HCT116 (cell line): ENCODE results near the gene AR. TPM values are rescaled to one million over a fixed set of nuclear protein-coding genes. Genes with fewer than 3 reads are reported as not detected.

Experiments used
- ATAC-seq: fragments of 200-7000 bp; cut with Tn5 transposase; 2 replicates; pipeline ENCODE4 v1.9.1; 2020; ENCODE audit warnings: mild to moderate bottlenecking, moderate library complexity
- BruUV-seq: library from RNA; stranded (reverse); fragments of 400-500 nt; replicated peaks from 2 replicates; lab custom pipeline; 2021; lab: Mats Ljungman, UMichigan
- CTCF ChIA-PET: fragments of 300-600 bp; sonication (Branson Sonifier 250); formaldehyde crosslinking; loops from one replicate; lab custom pipeline; 2021; ENCODE audit warnings: antibody characterized with exemption; lab: Charles Lee
- POLR2A ChIA-PET: fragments of 300-600, 350-600 bp; sonication (Branson Sonifier 250); formaldehyde crosslinking; loops from one replicate; lab custom pipeline; 2021; ENCODE audit warnings: antibody characterized with exemption; lab: Charles Lee
- RAD21 ChIA-PET, 2 experiments: fragments of 300-600 bp; sonication (Branson Sonifier 250); formaldehyde crosslinking; loops; one replicate each; lab custom pipeline; 2023; ENCODE audit warnings: low total read pairs in 2 of 2; ENCODE audit not compliant: uncharacterized antibody in 2 of 2, unreplicated experiment in 2 of 2, low non-redundant PET in 1 of 2; lab: Charles Lee
- DNase-seq: peaks from one replicate; pipeline ENCODE4 v3.0.0-alpha.2; 2010; ENCODE audit warnings: low read depth, low spot score
- H2AFZ ChIP-seq: fragments of 200-600 bp; shearing (Covaris generic), sonication (generic); 2 replicates; pipeline ENCODE4 v1.6.1; 2017; ENCODE audit warnings: low read depth, mixed run types, mixed read lengths, antibody characterized with exemption, low read length; ENCODE audit not compliant: poor library complexity, severe bottlenecking
- H3K27ac ChIP-seq: 2 replicates; pipeline ENCODE4 v1.5.1; 2012; ENCODE audit warnings: low read depth, low read length
- H3K27me3 ChIP-seq: fragments of 200-600 bp; sonication (generic); 2 replicates; pipeline ENCODE4 v1.6.1; 2016; ENCODE audit warnings: mixed run types, low read length, mixed read lengths; ENCODE audit not compliant: insufficient read depth
- H3K36me3 ChIP-seq, 2 experiments: fragments of 200-500 bp in 1 of 2; fragments of 200-600 bp in 1 of 2; sonication (Bioruptor generic) in 1 of 2; sonication (generic) in 1 of 2; 2 replicates each; pipeline versions ENCODE4 v1.5.1 to v1.6.1; 2014 to 2016; ENCODE audit warnings: low read length in 2 of 2, inconsistent platforms in 1 of 2, mixed read lengths in 1 of 2, mixed run types in 1 of 2; ENCODE audit not compliant: insufficient read depth in 2 of 2, control insufficient read depth in 1 of 2
- H3K4me1 ChIP-seq, 2 experiments: fragments of 200-600 bp in 1 of 2; sonication (generic) in 1 of 2; 2 replicates each; pipeline versions ENCODE4 v1.5.1 to v1.6.1; 2012 to 2017; ENCODE audit warnings: low read length in 2 of 2, inconsistent platforms in 1 of 2, mild to moderate bottlenecking in 1 of 2, mixed read lengths in 1 of 2, mixed run types in 1 of 2, moderate library complexity in 1 of 2; ENCODE audit not compliant: insufficient read depth in 2 of 2, control insufficient read depth in 1 of 2
- H3K4me2 ChIP-seq: fragments of 200-600 bp; sonication (generic); 2 replicates; pipeline ENCODE4 v1.6.1; 2017; ENCODE audit warnings: mixed run types, low read length, mixed read lengths
- H3K4me3 ChIP-seq, 2 experiments: fragments of 200-600 bp in 1 of 2; sonication (generic) in 1 of 2; replicated peaks in 1 of 2; 2 replicates each; pipeline ENCODE4 v1.5.1; 2011 to 2016; ENCODE audit warnings: low read length in 2 of 2, control low read depth in 1 of 2, low read depth in 1 of 2, mild to moderate bottlenecking in 1 of 2, mixed read lengths in 1 of 2, mixed run types in 1 of 2
- H3K79me2 ChIP-seq: fragments of 200-600 bp; sonication (generic); 2 replicates; pipeline ENCODE4 v1.6.1; 2017; ENCODE audit warnings: mild to moderate bottlenecking, mixed run types, low read length, moderate library complexity, mixed read lengths; ENCODE audit not compliant: insufficient read depth
- H3K9ac ChIP-seq: fragments of 200-600 bp; sonication (generic); 2 replicates; pipeline ENCODE4 v1.6.1; 2016; ENCODE audit warnings: low read length, mixed read lengths
- H3K9me2 ChIP-seq: fragments of 200-600 bp; sonication (generic), shearing (Covaris generic); 2 replicates; pipeline ENCODE4 v1.6.1; 2017; ENCODE audit warnings: mixed run types, mild to moderate bottlenecking, moderate library complexity; ENCODE audit not compliant: insufficient read depth
- H3K9me3 ChIP-seq, 2 experiments: fragments of 200-500 bp in 1 of 2; fragments of 200-600 bp in 1 of 2; sonication (Bioruptor generic) in 1 of 2; sonication (generic) in 1 of 2; 2 replicates each; pipeline ENCODE4 v1.6.1; 2014 to 2017; ENCODE audit warnings: low read length in 2 of 2, mixed read lengths in 2 of 2, inconsistent platforms in 1 of 2, low read depth in 1 of 2, mild to moderate bottlenecking in 1 of 2, mixed run types in 1 of 2, moderate library complexity in 1 of 2; ENCODE audit not compliant: control insufficient read depth in 1 of 2, insufficient read depth in 1 of 2
- H4K20me1 ChIP-seq: fragments of 200-600 bp; sonication (generic), shearing (Covaris generic); 2 replicates; pipeline ENCODE4 v1.6.1; 2017; ENCODE audit warnings: mixed run types, mild to moderate bottlenecking, moderate library complexity; ENCODE audit not compliant: insufficient read depth
- CBX3 ChIP-seq: IDR thresholded peaks from 2 replicates; pipeline ENCODE4 v1.6.1; 2012; ENCODE audit warnings: low read depth
- CEBPB ChIP-seq: IDR thresholded peaks from 2 replicates; pipeline ENCODE4 v1.6.1; 2012; ENCODE audit warnings: low read depth
- JUND ChIP-seq: IDR thresholded peaks from 2 replicates; pipeline ENCODE4 v1.6.1; 2012
- POLR2A ChIP-seq: IDR thresholded peaks from 2 replicates; pipeline ENCODE4 v1.7.0; 2011; ENCODE audit warnings: borderline replicate concordance; ENCODE audit not compliant: insufficient read depth, insufficient read length; ENCODE audit errors: extremely low read depth
- POLR2AphosphoS5 ChIP-seq: IDR thresholded peaks from 2 replicates; pipeline ENCODE4 v1.6.1; 2011; ENCODE audit warnings: mild to moderate bottlenecking, low read depth, low read length, moderate library complexity
- RAD21 ChIP-seq: IDR thresholded peaks from 2 replicates; pipeline ENCODE4 v1.6.1; 2012; ENCODE audit warnings: low read depth, mild to moderate bottlenecking
- SIN3A ChIP-seq: IDR thresholded peaks from 2 replicates; pipeline ENCODE4 v1.6.1; 2012; ENCODE audit warnings: low read depth
- SP1 ChIP-seq: IDR thresholded peaks from 2 replicates; pipeline ENCODE4 v1.6.1; 2012; ENCODE audit warnings: low read depth
- TCF7L2 ChIP-seq: IDR thresholded peaks from 2 replicates; pipeline ENCODE4 v1.7.0; 2011; ENCODE audit warnings: borderline replicate concordance, inconsistent platforms; ENCODE audit not compliant: insufficient read depth, insufficient read length; ENCODE audit errors: extremely low read depth
- YY1 ChIP-seq: IDR thresholded peaks from 2 replicates; pipeline ENCODE4 v1.6.1; 2011; ENCODE audit warnings: low read length, low read depth, moderate library complexity, mild to moderate bottlenecking; ENCODE audit not compliant: insufficient replicate concordance; ENCODE audit errors: extremely low read depth
- ZFX ChIP-seq: fragments of 450-650 bp; IDR thresholded peaks from 2 replicates; pipeline ENCODE4 v1.6.1; 2017
- ZNF274 ChIP-seq: fragments of 200-500 bp; sonication (Bioruptor generic); IDR thresholded peaks from 2 replicates; pipeline ENCODE4 v1.6.1; 2014; ENCODE audit warnings: mild to moderate bottlenecking, low read depth, low read length, inconsistent platforms
- intact Hi-C: fragments of 100-400 bp; cut with micrococcal nuclease; formaldehyde crosslinking; loops from 2 replicates; pipeline ENCODE4 v1.10.0; 2022
- total RNA-seq: library from RNA; stranded (reverse); gene quantifications from one replicate; pipeline ENCODE4 v1.2.1, GENCODE V29; 2021; ENCODE audit not compliant: unreplicated experiment
- TF ChIP-seq, protein P1 (sequence below): IDR thresholded peaks from 2 replicates; pipeline ENCODE4 v1.6.1; 2012
- TF ChIP-seq, protein P2 (sequence below): IDR thresholded peaks from 2 replicates; pipeline ENCODE4 v1.6.1; 2011; ENCODE audit warnings: mild to moderate bottlenecking, low read length, moderate library complexity; ENCODE audit not compliant: insufficient replicate concordance; ENCODE audit errors: extremely low read depth
- TF ChIP-seq, protein P3 (sequence below): IDR thresholded peaks from 2 replicates; pipeline ENCODE4 v1.6.1; 2012; ENCODE audit warnings: low read depth
- TF ChIP-seq, protein P4 (sequence below), 3 experiments: fragments of 200-600 bp in 1 of 3; sonication (generic) in 1 of 3; IDR thresholded peaks in 2 of 3; conservative IDR thresholded peaks in 1 of 3; 2 replicates each; pipeline ENCODE4 v1.5.1; 2012 to 2017; ENCODE audit warnings: low read depth in 2 of 3, low read length in 2 of 3, antibody characterized with exemption in 1 of 3, borderline replicate concordance in 1 of 3, control low read depth in 1 of 3, mild to moderate bottlenecking in 1 of 3, mixed read lengths in 1 of 3, mixed run types in 1 of 3, moderate library complexity in 1 of 3; ENCODE audit not compliant: insufficient read depth in 1 of 3

Gene AR
- total RNA-seq, 1 experiment from 2014 or later: 0.02 TPM

DNA sequence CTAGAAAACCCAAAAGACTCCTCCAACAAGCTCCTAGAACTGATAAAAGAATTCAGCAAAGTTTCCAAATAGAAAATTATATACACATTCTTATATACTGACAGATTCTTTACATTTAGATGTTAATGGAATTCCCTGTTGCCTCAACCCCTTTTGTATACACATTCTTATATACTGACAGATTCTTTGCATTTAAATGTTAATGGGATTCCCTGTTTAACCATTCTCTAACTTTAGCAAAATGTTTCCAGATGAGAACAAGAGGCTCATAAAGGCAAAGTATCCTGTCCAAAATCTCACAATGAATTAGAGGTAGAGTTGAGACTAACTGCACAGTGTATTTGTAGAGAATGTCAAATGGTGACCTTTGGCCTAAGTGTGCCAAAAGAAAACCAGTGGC, 23.1 kb upstream of the AR start:
- ChIA-PET POLR2A (no interaction called here), CTCF (no interaction called here), RAD21 (no interaction called here)
- Histone ChIP-seq H3K27me3 (no peaks in the 10 kb centered on the region), H2AFZ (no peak overlapping the region), H3K4me1 (no peaks in the 10 kb centered on the region), H3K4me2 (no peak overlapping the region), H3K36me3 (no peaks in the 10 kb centered on the region), H4K20me1 (no peaks in the 10 kb centered on the region), H3K9ac (no peak overlapping the region), H3K79me2 (no peaks in the 10 kb centered on the region), H3K9me2 (no peaks in the 10 kb centered on the region), H3K27ac (no peak overlapping the region), H3K9me3 (no peaks in the 10 kb centered on the region), H3K4me3 (no peak overlapping the region)
- intact Hi-C loops: no loop called here
- DNase-seq: no peak
- no peak for TF ChIP-seq CEBPB
- no peak for TF ChIP-seq RAD21
- TF ChIP-seq, protein P1, sequence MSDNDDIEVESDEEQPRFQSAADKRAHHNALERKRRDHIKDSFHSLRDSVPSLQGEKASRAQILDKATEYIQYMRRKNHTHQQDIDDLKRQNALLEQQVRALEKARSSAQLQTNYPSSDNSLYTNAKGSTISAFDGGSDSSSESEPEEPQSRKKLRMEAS: no peak
- TF ChIP-seq JUND: no peak
- no peak for TF ChIP-seq POLR2AphosphoS5
- no peak for TF ChIP-seq POLR2A
- TF ChIP-seq SIN3A: no peak
- TF ChIP-seq, protein P2, sequence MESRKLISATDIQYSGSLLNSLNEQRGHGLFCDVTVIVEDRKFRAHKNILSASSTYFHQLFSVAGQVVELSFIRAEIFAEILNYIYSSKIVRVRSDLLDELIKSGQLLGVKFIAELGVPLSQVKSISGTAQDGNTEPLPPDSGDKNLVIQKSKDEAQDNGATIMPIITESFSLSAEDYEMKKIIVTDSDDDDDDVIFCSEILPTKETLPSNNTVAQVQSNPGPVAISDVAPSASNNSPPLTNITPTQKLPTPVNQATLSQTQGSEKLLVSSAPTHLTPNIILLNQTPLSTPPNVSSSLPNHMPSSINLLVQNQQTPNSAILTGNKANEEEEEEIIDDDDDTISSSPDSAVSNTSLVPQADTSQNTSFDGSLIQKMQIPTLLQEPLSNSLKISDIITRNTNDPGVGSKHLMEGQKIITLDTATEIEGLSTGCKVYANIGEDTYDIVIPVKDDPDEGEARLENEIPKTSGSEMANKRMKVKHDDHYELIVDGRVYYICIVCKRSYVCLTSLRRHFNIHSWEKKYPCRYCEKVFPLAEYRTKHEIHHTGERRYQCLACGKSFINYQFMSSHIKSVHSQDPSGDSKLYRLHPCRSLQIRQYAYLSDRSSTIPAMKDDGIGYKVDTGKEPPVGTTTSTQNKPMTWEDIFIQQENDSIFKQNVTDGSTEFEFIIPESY: no peak
- TF ChIP-seq, protein P3, sequence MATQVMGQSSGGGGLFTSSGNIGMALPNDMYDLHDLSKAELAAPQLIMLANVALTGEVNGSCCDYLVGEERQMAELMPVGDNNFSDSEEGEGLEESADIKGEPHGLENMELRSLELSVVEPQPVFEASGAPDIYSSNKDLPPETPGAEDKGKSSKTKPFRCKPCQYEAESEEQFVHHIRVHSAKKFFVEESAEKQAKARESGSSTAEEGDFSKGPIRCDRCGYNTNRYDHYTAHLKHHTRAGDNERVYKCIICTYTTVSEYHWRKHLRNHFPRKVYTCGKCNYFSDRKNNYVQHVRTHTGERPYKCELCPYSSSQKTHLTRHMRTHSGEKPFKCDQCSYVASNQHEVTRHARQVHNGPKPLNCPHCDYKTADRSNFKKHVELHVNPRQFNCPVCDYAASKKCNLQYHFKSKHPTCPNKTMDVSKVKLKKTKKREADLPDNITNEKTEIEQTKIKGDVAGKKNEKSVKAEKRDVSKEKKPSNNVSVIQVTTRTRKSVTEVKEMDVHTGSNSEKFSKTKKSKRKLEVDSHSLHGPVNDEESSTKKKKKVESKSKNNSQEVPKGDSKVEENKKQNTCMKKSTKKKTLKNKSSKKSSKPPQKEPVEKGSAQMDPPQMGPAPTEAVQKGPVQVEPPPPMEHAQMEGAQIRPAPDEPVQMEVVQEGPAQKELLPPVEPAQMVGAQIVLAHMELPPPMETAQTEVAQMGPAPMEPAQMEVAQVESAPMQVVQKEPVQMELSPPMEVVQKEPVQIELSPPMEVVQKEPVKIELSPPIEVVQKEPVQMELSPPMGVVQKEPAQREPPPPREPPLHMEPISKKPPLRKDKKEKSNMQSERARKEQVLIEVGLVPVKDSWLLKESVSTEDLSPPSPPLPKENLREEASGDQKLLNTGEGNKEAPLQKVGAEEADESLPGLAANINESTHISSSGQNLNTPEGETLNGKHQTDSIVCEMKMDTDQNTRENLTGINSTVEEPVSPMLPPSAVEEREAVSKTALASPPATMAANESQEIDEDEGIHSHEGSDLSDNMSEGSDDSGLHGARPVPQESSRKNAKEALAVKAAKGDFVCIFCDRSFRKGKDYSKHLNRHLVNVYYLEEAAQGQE: no peak
- no peak for TF ChIP-seq ZFX
- no peak for TF ChIP-seq TCF7L2
- TF ChIP-seq CBX3: no peak
- no peak for TF ChIP-seq YY1
- TF ChIP-seq SP1: no peak
- no peak for TF ChIP-seq ZNF274
- TF ChIP-seq, protein P4, sequence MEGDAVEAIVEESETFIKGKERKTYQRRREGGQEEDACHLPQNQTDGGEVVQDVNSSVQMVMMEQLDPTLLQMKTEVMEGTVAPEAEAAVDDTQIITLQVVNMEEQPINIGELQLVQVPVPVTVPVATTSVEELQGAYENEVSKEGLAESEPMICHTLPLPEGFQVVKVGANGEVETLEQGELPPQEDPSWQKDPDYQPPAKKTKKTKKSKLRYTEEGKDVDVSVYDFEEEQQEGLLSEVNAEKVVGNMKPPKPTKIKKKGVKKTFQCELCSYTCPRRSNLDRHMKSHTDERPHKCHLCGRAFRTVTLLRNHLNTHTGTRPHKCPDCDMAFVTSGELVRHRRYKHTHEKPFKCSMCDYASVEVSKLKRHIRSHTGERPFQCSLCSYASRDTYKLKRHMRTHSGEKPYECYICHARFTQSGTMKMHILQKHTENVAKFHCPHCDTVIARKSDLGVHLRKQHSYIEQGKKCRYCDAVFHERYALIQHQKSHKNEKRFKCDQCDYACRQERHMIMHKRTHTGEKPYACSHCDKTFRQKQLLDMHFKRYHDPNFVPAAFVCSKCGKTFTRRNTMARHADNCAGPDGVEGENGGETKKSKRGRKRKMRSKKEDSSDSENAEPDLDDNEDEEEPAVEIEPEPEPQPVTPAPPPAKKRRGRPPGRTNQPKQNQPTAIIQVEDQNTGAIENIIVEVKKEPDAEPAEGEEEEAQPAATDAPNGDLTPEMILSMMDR (IDR thresholded peaks at IDR 0.05 in 2 of 3, conservative IDR thresholded peaks at IDR 0.05 in 1 of 3; ENCODE audit: borderline replicate concordance in 1 of 3, insufficient read depth in 1 of 3, low read depth in 2 of 3, low read length in 2 of 3): no peak
- ATAC-seq: no peak
- BruUV-seq: no TSS peak
